CD4-positive, alpha-beta T cell treated with Interleukin-6 at 100 ng/mL for 8 hours (primary cell): ENCODE results near the gene CDK18.
"Not testable (repeated sequence)": the region's sequence is repeated elsewhere in the genome, so short reads cannot be mapped to it uniquely, and the experiment has no call there.

ENCODE experiments used
- DNase-seq: peaks from one replicate; pipeline ENCODE4 v3.0.0-alpha.2; 2020; ENCODE audit warnings: mixed read lengths, low spot score

The CDK18 gene

GRCh38 chr1:205504311-205505075 is at the start of gene CDK18:
TSS of gene CDK18 (plus strand) at chr1:205504669. CDS start at chr1:205523168, 18,499 bp downstream.
- DNase-seq, result peak; percentile 52

GRCh38 chr1:205454903-205455335 is 49.5 kb upstream of the CDK18 start:
- no peak for DNase-seq

GRCh38 chr1:205455581-205456382 is 48.7 kb upstream of the CDK18 start, which contains the start of gene BLACAT1:
TSS of gene BLACAT1 (minus strand) at chr1:205456045.
- no peak for DNase-seq

- no peak for DNase-seq
Measured at GRCh38 chr1:205456383-205456867, 48.0 kb upstream of the CDK18 start.

GRCh38 chr1:205456868-205457745 is 47.4 kb upstream of the CDK18 start:
- no peak for DNase-seq

GRCh38 chr1:205458777-205459566 is 45.5 kb upstream of the CDK18 start:
- DNase-seq, result peak; percentile 17

GRCh38 chr1:205465392-205465791 is 39.1 kb upstream of the CDK18 start:
- no peak for DNase-seq

GRCh38 chr1:205466595-205467220 is 37.8 kb upstream of the CDK18 start:
- DNase-seq, result no peak

GRCh38 chr1:205470131-205470530 is 34.3 kb upstream of the CDK18 start:
- DNase-seq, result no peak

- no peak for DNase-seq
Measured at GRCh38 chr1:205472737-205473441, 31.6 kb upstream of the CDK18 start.

- DNase-seq, result no peak
Measured at GRCh38 chr1:205473475-205473874, 31.0 kb upstream of the CDK18 start.

GRCh38 chr1:205473966-205474365 is 30.5 kb upstream of the CDK18 start:
- no peak for DNase-seq

- no peak for DNase-seq
Measured at GRCh38 chr1:205474571-205474970, 29.9 kb upstream of the CDK18 start.

- DNase-seq, result no peak
Measured at GRCh38 chr1:205475855-205476254, 28.6 kb upstream of the CDK18 start.

- no peak for DNase-seq
Measured at GRCh38 chr1:205476648-205477047, 27.8 kb upstream of the CDK18 start.

- no peak for DNase-seq
Measured at GRCh38 chr1:205477121-205477758, 27.2 kb upstream of the CDK18 start.

GRCh38 chr1:205477759-205478247 is 26.7 kb upstream of the CDK18 start:
- no peak for DNase-seq

- DNase-seq, result not testable (repeated sequence)
Measured at GRCh38 chr1:205478985-205479384, 25.5 kb upstream of the CDK18 start.

GRCh38 chr1:205480349-205480985 is 24.0 kb upstream of the CDK18 start:
- peak; percentile 52 for DNase-seq
